ENCODE measurements around the gene CSTPP1. TPM values are rescaled to one million over a fixed set of nuclear protein-coding genes. Genes with fewer than 3 reads are reported as not detected.

Gene CSTPP1
- total and polyA plus RNA-seq, 2 donors (not counting 1 experiment from before 2014, with no cell fraction given) = 11.5 to 29.0 TPM

- ATAC-seq (ENCODE audit: low read depth) (no peak), DNase-seq (no peak)
- no peaks in the 10 kb centered on the region for H3K9me3 ChIP-seq (ENCODE audit: control extremely low read depth in 1 of 3, control insufficient read depth in 2 of 3, insufficient read depth in 1 of 3, low read length in 2 of 3)
- no CpG with 5 or more reads among the region's 2 CpGs for WGBS (ENCODE audit: insufficient coverage)
- H3K27ac Mint-ChIP-seq = no peak overlapping the region
- no peak overlapping the region for H3K4me2 ChIP-seq (replicated peaks; ENCODE audit: low read depth, low read length, poor library complexity, severe bottlenecking)
- H3K4me1 ChIP-seq (ENCODE audit: control insufficient read depth in 2 of 2, insufficient read depth in 2 of 2, low read length in 2 of 2) = no peaks in the 10 kb centered on the region
- no peak overlapping the region for H3K4me3 Mint-ChIP-seq
- no peak overlapping the region for H3K9ac ChIP-seq (ENCODE audit: low read length)
- H3K27me3 ChIP-seq (replicated peaks in 1 of 4; ENCODE audit: control extremely low read depth in 1 of 4, control insufficient read depth in 3 of 4, insufficient read depth in 4 of 4, low read length in 3 of 4) = no peaks in the 10 kb centered on the region
- H3K79me2 ChIP-seq (ENCODE audit: control insufficient read depth, insufficient read depth, low read length) = no peaks in the 10 kb centered on the region
- H3K4me3 ChIP-seq (ENCODE audit: control extremely low read depth in 1 of 5, extremely low read depth in 1 of 5, insufficient read depth in 1 of 5, low read depth in 2 of 5, low read length in 4 of 5) = no peak overlapping the region
- H2AFZ ChIP-seq (ENCODE audit: insufficient read depth, low read depth, low read length, poor library complexity, severe bottlenecking) = no peak overlapping the region
- intact Hi-C loops (cut with micrococcal nuclease) = no loop called here
- no peak for TF ChIP-seq EZH2 (IDR thresholded peaks at IDR 0.05; ENCODE audit: borderline replicate concordance, insufficient read depth, low read depth, low read length, poor library complexity, severe bottlenecking)
- TF ChIP-seq CTCF (IDR thresholded peaks at IDR 0.05) = no peak
- CTCF ChIA-PET = no interaction called here
- H3K36me3 ChIP-seq (replicated peaks in 1 of 2; ENCODE audit: control extremely low read depth in 1 of 2, control insufficient read depth in 1 of 2, extremely low read depth in 1 of 2, insufficient read depth in 2 of 2, low read length in 1 of 2) = peaks cover 0 to under 1% of the 10 kb centered on the region in 2 experiments
- H3K4me1 Mint-ChIP-seq = peaks cover 2% of the 10 kb centered on the region
- no peaks in the 10 kb centered on the region for H4K20me1 ChIP-seq (ENCODE audit: control insufficient read depth, insufficient read depth, low read length, poor library complexity, severe bottlenecking)
- H3K9me3 Mint-ChIP-seq (ENCODE audit: insufficient read depth) = no peaks in the 10 kb centered on the region
- no peaks in the 10 kb centered on the region for H3K27me3 Mint-ChIP-seq
- no peak overlapping the region for H3K27ac ChIP-seq (ENCODE audit: low read length in 2 of 2)
- POLR2A ChIA-PET = no interaction called here
Measured at GRCh38 chr11:46984548-46984947, 48.0 kb downstream of the CSTPP1 start.

DNA sequence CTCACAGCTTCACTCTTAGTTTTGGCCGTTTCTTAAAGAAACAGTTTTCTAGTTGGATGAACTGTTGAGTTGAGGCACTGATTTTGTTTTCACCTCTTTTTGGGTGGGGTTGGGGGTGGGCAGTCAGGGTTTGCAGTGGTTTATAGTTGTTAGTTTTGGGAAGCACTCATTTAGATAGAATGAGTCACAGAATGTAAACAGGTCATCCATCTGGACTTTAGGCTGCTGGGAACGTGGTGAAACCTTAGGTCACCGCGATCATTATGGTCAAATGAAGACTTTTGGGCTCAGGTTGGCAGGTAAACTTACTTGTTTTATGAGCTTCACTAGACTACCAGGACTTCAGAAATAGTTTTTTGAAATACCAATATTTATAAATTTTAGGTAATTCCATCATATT lies 48.4 kb downstream of the CSTPP1 start:
- DNase-seq = no peak
- ChIA-PET CTCF (interaction anchor here (0.6 kb wide), 1 partner anchor 245 kb away, joined by 3 read pairs; no protein-coding TSS in a partner anchor), POLR2A (no interaction called here)
- Histone ChIP-seq H3K36me3 (replicated peaks in 1 of 2; ENCODE audit: control extremely low read depth in 1 of 2, control insufficient read depth in 1 of 2, extremely low read depth in 1 of 2, insufficient read depth in 2 of 2, low read length in 1 of 2) (peaks cover 0 to 3% of the 10 kb centered on the region in 2 experiments), H3K4me2 (replicated peaks; ENCODE audit: low read depth, low read length, poor library complexity, severe bottlenecking) (no peak overlapping the region), H3K27ac (ENCODE audit: low read length in 2 of 2) (no peak overlapping the region), H2AFZ (ENCODE audit: insufficient read depth, low read depth, low read length, poor library complexity, severe bottlenecking) (no peak overlapping the region), H3K4me3 (ENCODE audit: control extremely low read depth in 1 of 5, extremely low read depth in 1 of 5, insufficient read depth in 1 of 5, low read depth in 2 of 5, low read length in 4 of 5) (no peak overlapping the region), H3K9ac (ENCODE audit: low read length) (no peak overlapping the region), H3K79me2 (ENCODE audit: control insufficient read depth, insufficient read depth, low read length) (no peaks in the 10 kb centered on the region), H3K4me1 (ENCODE audit: control insufficient read depth in 2 of 2, insufficient read depth in 2 of 2, low read length in 2 of 2) (no peaks in the 10 kb centered on the region), H3K9me3 (ENCODE audit: control extremely low read depth in 1 of 3, control insufficient read depth in 2 of 3, insufficient read depth in 1 of 3, low read length in 2 of 3) (no peaks in the 10 kb centered on the region), H4K20me1 (ENCODE audit: control insufficient read depth, insufficient read depth, low read length, poor library complexity, severe bottlenecking) (no peaks in the 10 kb centered on the region), H3K27me3 (replicated peaks in 1 of 4; ENCODE audit: control extremely low read depth in 1 of 4, control insufficient read depth in 3 of 4, insufficient read depth in 4 of 4, low read length in 3 of 4) (no peaks in the 10 kb centered on the region)
- no peaks in the 10 kb centered on the region for H3K27me3 Mint-ChIP-seq
- H3K27ac Mint-ChIP-seq = no peak overlapping the region
- WGBS (ENCODE audit: insufficient coverage) = 100% methylated on average over 1 of the region's 4 CpGs
- ATAC-seq (ENCODE audit: low read depth) = no peak
- intact Hi-C loops (cut with micrococcal nuclease) = no loop called here
- H3K9me3 Mint-ChIP-seq (ENCODE audit: insufficient read depth) = peaks cover 3% of the 10 kb centered on the region
- no peak for TF ChIP-seq CTCF (IDR thresholded peaks at IDR 0.05)
- TF ChIP-seq EZH2 (IDR thresholded peaks at IDR 0.05; ENCODE audit: borderline replicate concordance, insufficient read depth, low read depth, low read length, poor library complexity, severe bottlenecking) = no peak
- no peak overlapping the region for H3K4me3 Mint-ChIP-seq
- H3K4me1 Mint-ChIP-seq = peaks cover 2% of the 10 kb centered on the region
